ENCODE data around the gene SPN.

Gene SPN

DNA sequence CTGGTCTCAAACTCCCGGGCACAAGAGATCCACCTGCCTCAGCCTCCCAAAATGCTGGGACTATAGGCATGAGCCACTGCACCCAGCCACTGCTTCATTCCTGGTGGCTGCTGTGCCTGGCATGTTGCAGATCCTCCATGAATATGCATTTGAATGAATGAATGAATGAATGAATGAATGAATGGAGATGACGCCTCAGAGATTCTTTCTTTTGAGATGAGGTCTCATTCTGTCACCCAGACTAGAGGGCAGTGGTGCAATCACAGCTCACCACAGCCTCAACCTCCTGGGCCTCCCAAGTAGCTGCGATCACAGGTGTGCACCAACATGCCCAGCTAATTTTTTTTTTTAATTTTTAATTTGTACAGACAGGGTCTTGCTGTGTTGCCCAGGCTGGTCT is 5.2 kb downstream of the SPN start:
- TF ChIP-seq, protein P1, sequence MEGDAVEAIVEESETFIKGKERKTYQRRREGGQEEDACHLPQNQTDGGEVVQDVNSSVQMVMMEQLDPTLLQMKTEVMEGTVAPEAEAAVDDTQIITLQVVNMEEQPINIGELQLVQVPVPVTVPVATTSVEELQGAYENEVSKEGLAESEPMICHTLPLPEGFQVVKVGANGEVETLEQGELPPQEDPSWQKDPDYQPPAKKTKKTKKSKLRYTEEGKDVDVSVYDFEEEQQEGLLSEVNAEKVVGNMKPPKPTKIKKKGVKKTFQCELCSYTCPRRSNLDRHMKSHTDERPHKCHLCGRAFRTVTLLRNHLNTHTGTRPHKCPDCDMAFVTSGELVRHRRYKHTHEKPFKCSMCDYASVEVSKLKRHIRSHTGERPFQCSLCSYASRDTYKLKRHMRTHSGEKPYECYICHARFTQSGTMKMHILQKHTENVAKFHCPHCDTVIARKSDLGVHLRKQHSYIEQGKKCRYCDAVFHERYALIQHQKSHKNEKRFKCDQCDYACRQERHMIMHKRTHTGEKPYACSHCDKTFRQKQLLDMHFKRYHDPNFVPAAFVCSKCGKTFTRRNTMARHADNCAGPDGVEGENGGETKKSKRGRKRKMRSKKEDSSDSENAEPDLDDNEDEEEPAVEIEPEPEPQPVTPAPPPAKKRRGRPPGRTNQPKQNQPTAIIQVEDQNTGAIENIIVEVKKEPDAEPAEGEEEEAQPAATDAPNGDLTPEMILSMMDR (IDR thresholded peaks at IDR 0.05) = no peak
- intact Hi-C loops (cut with DNase I; ENCODE audit: low total_unique reads) = no loop called here

DNA sequence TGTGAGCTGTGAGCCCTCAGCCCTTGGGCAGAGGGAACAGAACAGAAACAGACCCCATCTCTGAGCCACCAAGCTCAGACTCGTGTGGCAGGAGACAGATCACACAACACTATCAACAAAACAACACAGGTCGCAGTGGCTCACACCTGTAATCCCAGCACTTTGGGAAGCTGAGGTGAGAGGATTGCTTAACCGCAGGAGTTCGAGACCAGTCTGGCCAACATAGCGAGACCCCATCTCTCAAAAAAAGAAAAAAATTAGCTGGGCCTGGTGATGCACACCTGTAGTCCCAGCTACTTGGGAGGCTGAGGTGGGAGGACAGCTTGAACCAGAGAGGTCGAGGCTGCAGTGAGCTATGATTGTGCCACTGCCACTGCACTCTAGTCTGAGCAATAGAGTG is 10.5 kb downstream of the SPN start:
- H3K27ac ChIP-seq = no peak overlapping the region
- H3K4me3 ChIP-seq = no peak overlapping the region
- intact Hi-C loops (cut with DNase I; ENCODE audit: low total_unique reads) = no loop called here
- DNase-seq = no peak
- no peaks in the 10 kb centered on the region for H3K9me3 ChIP-seq
- TF ChIP-seq, protein P1 (IDR thresholded peaks at IDR 0.05) = no peak
- H3K36me3 ChIP-seq = no peaks in the 10 kb centered on the region
- no peaks in the 10 kb centered on the region for H3K27me3 ChIP-seq
- no peaks in the 10 kb centered on the region for H3K4me1 ChIP-seq

More for the DNA sequence above, 5.2 kb downstream of the SPN start:
- no peaks in the 10 kb centered on the region for H3K36me3 ChIP-seq
- no peak for DNase-seq
- no peaks in the 10 kb centered on the region for H3K9me3 ChIP-seq
- H3K27ac ChIP-seq = no peak overlapping the region
- H3K4me3 ChIP-seq = no peak overlapping the region
- peaks cover 0 to 34% of the 10 kb centered on the region in 2 donors for H3K27me3 ChIP-seq
- peaks cover 0 to 7% (median 3%) of the 10 kb centered on the region in 4 donors for H3K4me1 ChIP-seq

DNA sequence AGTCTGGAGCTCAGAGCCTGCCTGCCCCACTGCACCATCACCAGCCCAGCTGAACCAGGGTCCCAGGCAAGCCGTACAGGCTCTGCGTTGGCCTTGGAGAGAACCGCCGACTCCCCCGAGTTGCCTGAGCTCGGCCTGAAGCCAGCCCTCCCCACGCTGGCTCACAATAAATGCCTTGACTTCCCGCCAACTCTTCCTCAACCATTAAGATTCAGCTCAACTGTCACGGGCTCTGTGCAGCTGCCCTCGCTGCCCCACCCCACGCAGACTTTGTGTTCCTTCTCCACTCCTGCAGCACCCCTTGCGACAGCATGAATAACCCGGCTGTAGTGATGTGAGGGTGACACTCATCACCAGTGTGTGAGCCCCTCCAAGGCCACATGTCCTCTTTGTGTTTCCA is 11.1 kb downstream of the SPN start:
- no peak overlapping the region for H3K27ac ChIP-seq
- peak in 1 of 2 donors; percentile 26 for DNase-seq
- H3K9me3 ChIP-seq = no peaks in the 10 kb centered on the region
- TF ChIP-seq, protein P1 (IDR thresholded peaks at IDR 0.05) = no peak
- no peaks in the 10 kb centered on the region for H3K27me3 ChIP-seq
- peaks cover 0 to 1% (median 0%) of the 10 kb centered on the region in 4 donors for H3K4me1 ChIP-seq
- intact Hi-C loops (cut with DNase I; ENCODE audit: low total_unique reads) = no loop called here
- no peaks in the 10 kb centered on the region for H3K36me3 ChIP-seq
- no peak overlapping the region for H3K4me3 ChIP-seq

DNA sequence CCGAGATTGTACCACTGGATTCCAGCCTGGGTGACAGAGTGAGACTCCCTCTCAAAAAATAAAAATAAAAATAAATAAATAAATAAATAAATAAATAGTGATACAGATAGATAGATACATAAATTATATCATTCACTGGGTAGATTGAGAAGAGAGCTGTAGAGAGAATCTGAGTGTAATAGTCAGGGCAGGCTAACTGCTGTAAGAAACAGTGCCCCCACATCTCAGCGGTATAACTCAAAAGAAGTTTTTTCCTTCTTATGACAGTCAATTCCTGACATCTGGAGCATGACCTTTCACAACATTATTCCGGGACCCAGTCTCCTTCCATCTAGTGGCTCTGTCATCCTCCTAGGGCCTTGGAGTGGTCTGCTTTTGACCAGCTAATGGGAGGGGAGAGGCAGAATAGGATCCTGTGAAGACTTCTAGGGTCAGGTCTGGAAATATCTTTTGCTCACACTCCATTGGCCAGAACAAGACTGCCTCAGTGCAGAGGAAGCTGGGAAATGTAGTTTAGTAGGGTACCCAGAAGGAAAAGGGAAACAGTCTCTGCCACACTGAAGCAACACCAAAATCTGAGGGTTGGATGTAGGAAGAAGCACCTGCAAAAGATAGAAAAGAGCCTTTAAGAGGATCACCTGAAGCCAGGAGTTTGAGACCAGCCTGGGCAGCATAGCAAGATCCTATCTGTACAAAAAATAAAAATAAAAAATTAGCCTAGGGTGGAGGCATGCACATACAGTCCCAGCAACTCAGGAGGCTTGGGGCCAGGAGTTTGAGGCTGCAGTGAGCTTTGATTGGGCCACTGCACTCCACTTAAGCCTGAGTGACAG is 13.0 kb downstream of the SPN start:
- H3K4me1 ChIP-seq = peaks cover 0 to 6% (median 0%) of the 10 kb centered on the region in 4 donors

DNA sequence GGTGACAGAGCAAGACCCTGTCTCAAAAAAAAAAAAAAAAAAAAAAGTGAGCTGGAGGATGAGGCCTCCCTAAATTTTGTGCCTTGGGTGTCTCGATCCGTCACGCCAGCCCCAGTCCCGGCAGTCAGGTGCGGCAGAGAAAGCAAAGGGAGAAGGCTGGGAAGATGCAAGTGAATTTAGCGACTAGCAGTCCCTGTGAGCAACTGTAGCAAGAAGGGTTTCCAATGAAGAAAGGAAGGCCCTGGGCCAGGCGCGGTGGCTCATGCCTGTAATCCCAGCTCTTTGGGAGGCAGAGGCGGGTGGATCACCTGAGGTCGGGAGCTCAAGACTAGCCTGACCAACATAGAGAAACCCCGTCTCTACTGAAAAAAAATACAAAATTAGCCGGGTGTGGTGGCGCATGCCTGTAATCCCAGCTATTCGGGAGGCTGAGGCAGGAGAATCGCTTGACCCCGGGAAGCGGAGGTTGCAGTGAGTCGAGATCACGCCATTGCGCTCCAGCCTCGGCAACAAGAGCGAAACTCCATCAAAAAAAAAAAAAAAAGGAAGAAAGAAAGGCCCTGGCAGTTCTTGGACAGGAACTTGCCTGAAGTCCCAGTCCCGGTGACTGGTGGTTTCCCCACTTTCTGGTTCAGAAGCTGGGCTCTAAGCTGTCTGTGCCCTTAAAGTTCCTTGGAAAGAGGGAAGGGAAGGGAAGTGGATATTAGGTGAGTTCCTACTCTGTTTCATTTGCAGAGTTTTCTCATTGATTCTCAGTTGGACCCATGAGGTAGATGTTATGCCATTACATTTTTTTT is 14.1 kb downstream of the SPN start:
- no peak for DNase-seq
- Histone ChIP-seq H3K9me3 (no peaks in the 10 kb centered on the region), H3K27ac (no peak overlapping the region), H3K27me3 (peaks cover 0 to 12% of the 10 kb centered on the region in 2 donors), H3K36me3 (no peaks in the 10 kb centered on the region), H3K4me1 (peaks cover 0 to 6% (median 0%) of the 10 kb centered on the region in 4 donors), H3K4me3 (no peak overlapping the region)
- TF ChIP-seq, protein P1 (IDR thresholded peaks at IDR 0.05) = no peak
- intact Hi-C loops (cut with DNase I; ENCODE audit: low total_unique reads) = no loop called here

More for the DNA sequence above, 13.0 kb downstream of the SPN start:
- no peak overlapping the region for H3K27ac ChIP-seq
- DNase-seq = no peak
- intact Hi-C loops (cut with DNase I; ENCODE audit: low total_unique reads) = no loop called here
- H3K4me3 ChIP-seq = no peak overlapping the region
- no peaks in the 10 kb centered on the region for H3K9me3 ChIP-seq
- TF ChIP-seq, protein P1 (IDR thresholded peaks at IDR 0.05) = no peak
- no peaks in the 10 kb centered on the region for H3K36me3 ChIP-seq
- H3K27me3 ChIP-seq = peaks cover 0 to 11% of the 10 kb centered on the region in 2 donors
